OCI-LY1 (cell line): Measurements from ENCODE around the gene SUPT3H.

Experiments
- H2AFZ ChIP-seq: fragments of 200-600 bp; sonication (generic), shearing (Covaris generic); 2 replicates; pipeline ENCODE4 v1.6.0; 2014; ENCODE audit warnings: antibody characterized with exemption, mild to moderate bottlenecking, low read length
- H3F3A ChIP-seq: fragments of 200-600 bp; sonication (generic), shearing (Covaris generic); 2 replicates; pipeline ENCODE4 v1.6.0; 2014; ENCODE audit warnings: mild to moderate bottlenecking, antibody characterized with exemption, low read length, moderate library complexity; ENCODE audit not compliant: insufficient read depth
- H3K27ac ChIP-seq: fragments of 200-600 bp; sonication (generic); 2 replicates; pipeline ENCODE4 v1.5.1; 2014; ENCODE audit warnings: low read length, mixed run types, mild to moderate bottlenecking, low read depth; ENCODE audit not compliant: poor library complexity, severe bottlenecking
- H3K27me3 ChIP-seq: fragments of 200-600 bp; sonication (generic); 2 replicates; pipeline ENCODE4 v1.6.0; 2014; ENCODE audit warnings: antibody characterized with exemption, mild to moderate bottlenecking, low read length, moderate library complexity; ENCODE audit not compliant: insufficient read depth
- H3K36me3 ChIP-seq: fragments of 200-600 bp; sonication (generic); 2 replicates; pipeline ENCODE4 v1.6.1; 2014; ENCODE audit warnings: mild to moderate bottlenecking, antibody characterized with exemption, low read length, moderate library complexity, mixed read lengths; ENCODE audit not compliant: insufficient read depth
- H3K4me1 ChIP-seq: fragments of 200-600 bp; sonication (generic); 2 replicates; pipeline ENCODE4 v1.5.1; 2014; ENCODE audit warnings: mild to moderate bottlenecking, low read length, moderate library complexity; ENCODE audit not compliant: insufficient read depth, severe bottlenecking
- H3K4me2 ChIP-seq: fragments of 200-600 bp; sonication (generic), shearing (Covaris generic); 2 replicates; pipeline ENCODE4 v1.6.1; 2014; ENCODE audit warnings: low read length
- H3K4me3 ChIP-seq: fragments of 200-600 bp; sonication (generic); 2 replicates; pipeline ENCODE4 v1.5.1; 2014; ENCODE audit warnings: low read length, low read depth, mild to moderate bottlenecking, mixed read lengths; ENCODE audit not compliant: poor library complexity, severe bottlenecking
- H3K79me2 ChIP-seq: fragments of 200-600 bp; shearing (Covaris generic); 2 replicates; pipeline ENCODE4 v1.6.1; 2016; ENCODE audit warnings: mixed run types, low read length, mixed read lengths; ENCODE audit not compliant: insufficient read depth
- H3K9ac ChIP-seq: fragments of 200-600 bp; sonication (generic), shearing (Covaris generic); 2 replicates; pipeline ENCODE4 v1.6.1; 2014; ENCODE audit warnings: mild to moderate bottlenecking, low read length, mixed read lengths
- H3K9me2 ChIP-seq: fragments of 200-600 bp; sonication (generic), shearing (Covaris generic); 2 replicates; pipeline ENCODE4 v1.6.1; 2014; ENCODE audit warnings: low read depth, mild to moderate bottlenecking, low read length, mixed read lengths
- H3K9me3 ChIP-seq: fragments of 200-600 bp; shearing (Covaris generic); 2 replicates; pipeline ENCODE4 v1.6.1; 2014; ENCODE audit warnings: low read length, mixed read lengths
- H4K20me1 ChIP-seq: fragments of 200-600 bp; sonication (generic), shearing (Covaris generic); 2 replicates; pipeline ENCODE4 v1.6.0; 2016; ENCODE audit warnings: mild to moderate bottlenecking, low read length; ENCODE audit not compliant: insufficient read depth
- CTCF ChIP-seq: fragments of 200-600 bp; sonication (generic), shearing (Covaris generic); IDR thresholded peaks from 2 replicates; pipeline ENCODE4 v1.5.1; 2017; ENCODE audit warnings: mild to moderate bottlenecking, antibody characterized with exemption, low read length, moderate library complexity, mixed read lengths
- EZH2 ChIP-seq: fragments of 200-600 bp; sonication (generic), shearing (Covaris generic); IDR thresholded peaks from 2 replicates; pipeline ENCODE4 v1.8.0; 2017; ENCODE audit warnings: borderline replicate concordance, mixed run types, mild to moderate bottlenecking, antibody characterized with exemption, low read length, moderate library complexity, mixed read lengths

The SUPT3H gene

GRCh38 chr6:44806656-44807055, 571.1 kb downstream of the SUPT3H start:
- Histone ChIP-seq H3K79me2 (no peaks in the 10 kb centered on the region), H3K9me2 (no peaks in the 10 kb centered on the region), H3K4me2 (no peak overlapping the region), H3K9me3 (no peaks in the 10 kb centered on the region), H3K4me1 (no peaks in the 10 kb centered on the region), H3K36me3 (no peaks in the 10 kb centered on the region), H3K4me3 (no peak overlapping the region), H4K20me1 (no peaks in the 10 kb centered on the region), H3K9ac (no peak overlapping the region), H2AFZ (no peak overlapping the region), H3K27ac (no peak overlapping the region), H3F3A (no peaks in the 10 kb centered on the region), H3K27me3 (0 out of 2 replicates have a peak, but pooled peaks cover 3% of the 10 kb centered on the region)
- TF ChIP-seq EZH2, result no peak
- no peak for TF ChIP-seq CTCF

- Histone ChIP-seq H2AFZ (no peak overlapping the region), H3K36me3 (no peaks in the 10 kb centered on the region), H3K79me2 (no peaks in the 10 kb centered on the region), H3K27ac (no peak overlapping the region), H3K9me2 (no peaks in the 10 kb centered on the region), H3K4me2 (no peak overlapping the region), H3K4me3 (no peak overlapping the region), H3K9me3 (no peaks in the 10 kb centered on the region), H3K4me1 (no peaks in the 10 kb centered on the region), H4K20me1 (no peaks in the 10 kb centered on the region), H3K9ac (no peak overlapping the region), H3F3A (no peaks in the 10 kb centered on the region), H3K27me3 (0 out of 2 replicates have a peak, but pooled peaks cover 3% of the 10 kb centered on the region)
- TF ChIP-seq EZH2 (no peak), CTCF (no peak)
Observed at GRCh38 chr6:44805238-44805846, 572.4 kb downstream of the SUPT3H start.

- Histone ChIP-seq H3K9me2 (no peaks in the 10 kb centered on the region), H4K20me1 (no peaks in the 10 kb centered on the region), H3K36me3 (no peaks in the 10 kb centered on the region), H3K27me3 (0 out of 2 replicates have a peak, but pooled peaks cover 3% of the 10 kb centered on the region), H3K4me1 (no peaks in the 10 kb centered on the region), H3K4me2 (no peak overlapping the region), H3K79me2 (no peaks in the 10 kb centered on the region), H3K27ac (no peak overlapping the region), H3F3A (no peaks in the 10 kb centered on the region), H3K4me3 (no peak overlapping the region), H3K9me3 (no peaks in the 10 kb centered on the region), H3K9ac (no peak overlapping the region), H2AFZ (no peak overlapping the region)
- TF ChIP-seq CTCF (no peak), EZH2 (no peak)
Observed at GRCh38 chr6:44804546-44805159, 573.1 kb downstream of the SUPT3H start.
